SK-N-SH treated with all-trans-retinoic acid at 6 μM for 48 hours (cell line): ENCODE results near the gene MID1.

ENCODE experiments used
- TF ChIP-seq, protein P1 (sequence below): fragments of 250-450 bp; sonication (Bioruptor Pico); IDR thresholded peaks from 2 replicates; pipeline ENCODE4 v1.8.0; 2020; ENCODE audit warnings: mild to moderate bottlenecking, moderate library complexity, borderline replicate concordance
- TF ChIP-seq, protein P2 (sequence below): fragments of 250-450 bp; sonication (Bioruptor Pico); IDR thresholded peaks from 2 replicates; pipeline ENCODE4 v1.8.0; 2021; ENCODE audit warnings: low read depth, mild to moderate bottlenecking, moderate library complexity, borderline replicate concordance
- TF ChIP-seq, protein P3 (sequence below): fragments of 250-450 bp; sonication (Bioruptor Pico); IDR thresholded peaks from 2 replicates; pipeline ENCODE4 v1.5.1; 2021; ENCODE audit warnings: mild to moderate bottlenecking, moderate library complexity

DNA sequence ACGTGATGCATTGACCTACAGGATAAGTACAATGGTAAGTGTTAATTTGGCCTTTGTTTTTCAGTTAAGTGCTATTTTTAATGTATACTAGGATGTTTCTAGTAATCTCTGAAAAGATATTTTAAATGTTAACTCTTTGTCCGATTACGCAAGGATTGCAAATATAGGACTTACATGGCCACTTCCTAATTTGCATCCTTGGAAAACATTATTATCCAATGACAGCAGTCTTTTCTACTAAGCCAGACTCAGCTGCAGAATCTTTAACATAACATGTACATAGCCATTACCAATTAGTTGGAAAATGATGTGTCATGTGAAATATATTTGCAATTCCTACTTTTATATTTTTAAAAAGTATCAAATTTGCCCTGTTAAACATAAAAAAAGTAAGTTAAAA is 124.7 kb downstream of the MID1 start:
- TF ChIP-seq, protein P1, sequence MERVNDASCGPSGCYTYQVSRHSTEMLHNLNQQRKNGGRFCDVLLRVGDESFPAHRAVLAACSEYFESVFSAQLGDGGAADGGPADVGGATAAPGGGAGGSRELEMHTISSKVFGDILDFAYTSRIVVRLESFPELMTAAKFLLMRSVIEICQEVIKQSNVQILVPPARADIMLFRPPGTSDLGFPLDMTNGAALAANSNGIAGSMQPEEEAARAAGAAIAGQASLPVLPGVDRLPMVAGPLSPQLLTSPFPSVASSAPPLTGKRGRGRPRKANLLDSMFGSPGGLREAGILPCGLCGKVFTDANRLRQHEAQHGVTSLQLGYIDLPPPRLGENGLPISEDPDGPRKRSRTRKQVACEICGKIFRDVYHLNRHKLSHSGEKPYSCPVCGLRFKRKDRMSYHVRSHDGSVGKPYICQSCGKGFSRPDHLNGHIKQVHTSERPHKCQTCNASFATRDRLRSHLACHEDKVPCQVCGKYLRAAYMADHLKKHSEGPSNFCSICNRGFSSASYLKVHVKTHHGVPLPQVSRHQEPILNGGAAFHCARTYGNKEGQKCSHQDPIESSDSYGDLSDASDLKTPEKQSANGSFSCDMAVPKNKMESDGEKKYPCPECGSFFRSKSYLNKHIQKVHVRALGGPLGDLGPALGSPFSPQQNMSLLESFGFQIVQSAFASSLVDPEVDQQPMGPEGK (CRISPR knock-in tag): no peak
- TF ChIP-seq, protein P2, sequence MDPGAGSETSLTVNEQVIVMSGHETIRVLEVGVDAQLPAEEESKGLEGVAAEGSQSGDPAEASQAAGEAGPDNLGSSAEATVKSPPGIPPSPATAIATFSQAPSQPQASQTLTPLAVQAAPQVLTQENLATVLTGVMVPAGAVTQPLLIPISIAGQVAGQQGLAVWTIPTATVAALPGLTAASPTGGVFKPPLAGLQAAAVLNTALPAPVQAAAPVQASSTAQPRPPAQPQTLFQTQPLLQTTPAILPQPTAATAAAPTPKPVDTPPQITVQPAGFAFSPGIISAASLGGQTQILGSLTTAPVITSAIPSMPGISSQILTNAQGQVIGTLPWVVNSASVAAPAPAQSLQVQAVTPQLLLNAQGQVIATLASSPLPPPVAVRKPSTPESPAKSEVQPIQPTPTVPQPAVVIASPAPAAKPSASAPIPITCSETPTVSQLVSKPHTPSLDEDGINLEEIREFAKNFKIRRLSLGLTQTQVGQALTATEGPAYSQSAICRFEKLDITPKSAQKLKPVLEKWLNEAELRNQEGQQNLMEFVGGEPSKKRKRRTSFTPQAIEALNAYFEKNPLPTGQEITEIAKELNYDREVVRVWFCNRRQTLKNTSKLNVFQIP (CRISPR knock-in tag): no peak
- TF ChIP-seq, protein P3, sequence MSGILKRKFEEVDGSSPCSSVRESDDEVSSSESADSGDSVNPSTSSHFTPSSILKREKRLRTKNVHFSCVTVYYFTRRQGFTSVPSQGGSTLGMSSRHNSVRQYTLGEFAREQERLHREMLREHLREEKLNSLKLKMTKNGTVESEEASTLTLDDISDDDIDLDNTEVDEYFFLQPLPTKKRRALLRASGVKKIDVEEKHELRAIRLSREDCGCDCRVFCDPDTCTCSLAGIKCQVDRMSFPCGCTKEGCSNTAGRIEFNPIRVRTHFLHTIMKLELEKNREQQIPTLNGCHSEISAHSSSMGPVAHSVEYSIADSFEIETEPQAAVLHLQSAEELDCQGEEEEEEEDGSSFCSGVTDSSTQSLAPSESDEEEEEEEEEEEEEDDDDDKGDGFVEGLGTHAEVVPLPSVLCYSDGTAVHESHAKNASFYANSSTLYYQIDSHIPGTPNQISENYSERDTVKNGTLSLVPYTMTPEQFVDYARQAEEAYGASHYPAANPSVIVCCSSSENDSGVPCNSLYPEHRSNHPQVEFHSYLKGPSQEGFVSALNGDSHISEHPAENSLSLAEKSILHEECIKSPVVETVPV (CRISPR knock-in tag): no peak
